Measurements from ENCODE around the gene AZI2. TPM values are rescaled to one million over a fixed set of nuclear protein-coding genes. Genes with fewer than 3 reads are reported as not detected.

AZI2 gene, protein sequence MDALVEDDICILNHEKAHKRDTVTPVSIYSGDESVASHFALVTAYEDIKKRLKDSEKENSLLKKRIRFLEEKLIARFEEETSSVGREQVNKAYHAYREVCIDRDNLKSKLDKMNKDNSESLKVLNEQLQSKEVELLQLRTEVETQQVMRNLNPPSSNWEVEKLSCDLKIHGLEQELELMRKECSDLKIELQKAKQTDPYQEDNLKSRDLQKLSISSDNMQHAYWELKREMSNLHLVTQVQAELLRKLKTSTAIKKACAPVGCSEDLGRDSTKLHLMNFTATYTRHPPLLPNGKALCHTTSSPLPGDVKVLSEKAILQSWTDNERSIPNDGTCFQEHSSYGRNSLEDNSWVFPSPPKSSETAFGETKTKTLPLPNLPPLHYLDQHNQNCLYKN
- polyA plus RNA-seq (2012; ENCODE audit: missing spikeins): 31.0 TPM

GRCh38 chr3:28348629-28349468, at the start of gene AZI2, which contains the start of gene ZCWPW2:
Gene AZI2, minus strand, starts transcription at chr3:28348824. Its CDS starts 8,207 bp downstream, at chr3:28340617.
Gene ZCWPW2, plus strand, starts transcription at chr3:28348721. Its CDS starts 64,348 bp downstream, at chr3:28413069.
- TF ChIP-seq POLR2AphosphoS5 (IDR thresholded peaks at IDR 0.05; ENCODE audit: low read depth, low read length) (peak; percentile 87), POLR2A (IDR thresholded peaks at IDR 0.05; ENCODE audit: low read depth, low read length) (peak; percentile 83), TAF1 (IDR thresholded peaks at IDR 0.05; ENCODE audit: borderline replicate concordance, low read depth, low read length) (peak; percentile 64)
- FAIRE-seq (peak; percentile 100), DNase-seq (ENCODE audit: insufficient read length) (peak; percentile 44)

DNA sequence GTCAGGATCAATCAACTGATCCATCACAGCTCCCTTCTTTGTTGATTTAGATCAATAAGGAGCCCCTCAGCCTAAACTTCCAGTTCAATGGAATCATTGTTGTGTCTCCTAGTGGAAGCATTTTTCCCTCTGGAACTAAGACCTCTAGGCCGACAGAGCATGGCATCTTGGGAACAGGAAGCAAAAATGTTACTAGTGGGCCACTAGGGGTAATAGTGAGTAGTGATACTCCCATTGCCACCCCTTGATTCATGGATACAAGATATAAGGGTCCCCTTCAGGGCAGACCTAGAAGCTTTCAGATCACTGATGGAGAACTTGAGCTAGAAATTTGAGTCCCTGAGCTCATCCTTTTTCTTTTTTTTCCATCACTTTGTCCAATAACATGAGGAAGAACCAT, 40.4 kb upstream of the AZI2 start:
- TF ChIP-seq POLR2AphosphoS5 (IDR thresholded peaks at IDR 0.05; ENCODE audit: low read depth, low read length) (no peak), TAF1 (IDR thresholded peaks at IDR 0.05; ENCODE audit: borderline replicate concordance, low read depth, low read length) (no peak), POLR2A (IDR thresholded peaks at IDR 0.05; ENCODE audit: low read depth, low read length) (no peak)
- FAIRE-seq: no peak
- DNase-seq (ENCODE audit: insufficient read length): no peak

GRCh38 chr3:28386049-28386448, 37.4 kb upstream of the AZI2 start:
- no peak for FAIRE-seq
- DNase-seq (ENCODE audit: insufficient read length): no peak
- TF ChIP-seq POLR2AphosphoS5 (IDR thresholded peaks at IDR 0.05; ENCODE audit: low read depth, low read length) (no peak), POLR2A (IDR thresholded peaks at IDR 0.05; ENCODE audit: low read depth, low read length) (no peak), TAF1 (IDR thresholded peaks at IDR 0.05; ENCODE audit: borderline replicate concordance, low read depth, low read length) (no peak)

- TF ChIP-seq TAF1 (IDR thresholded peaks at IDR 0.05; ENCODE audit: borderline replicate concordance, low read depth, low read length) (no peak), POLR2AphosphoS5 (IDR thresholded peaks at IDR 0.05; ENCODE audit: low read depth, low read length) (no peak), POLR2A (IDR thresholded peaks at IDR 0.05; ENCODE audit: low read depth, low read length) (no peak)
- FAIRE-seq (no peak), DNase-seq (ENCODE audit: insufficient read length) (no peak)
These were observed 27.8 kb upstream of the AZI2 start for GRCh38 chr3:28376424-28376823.

DNA sequence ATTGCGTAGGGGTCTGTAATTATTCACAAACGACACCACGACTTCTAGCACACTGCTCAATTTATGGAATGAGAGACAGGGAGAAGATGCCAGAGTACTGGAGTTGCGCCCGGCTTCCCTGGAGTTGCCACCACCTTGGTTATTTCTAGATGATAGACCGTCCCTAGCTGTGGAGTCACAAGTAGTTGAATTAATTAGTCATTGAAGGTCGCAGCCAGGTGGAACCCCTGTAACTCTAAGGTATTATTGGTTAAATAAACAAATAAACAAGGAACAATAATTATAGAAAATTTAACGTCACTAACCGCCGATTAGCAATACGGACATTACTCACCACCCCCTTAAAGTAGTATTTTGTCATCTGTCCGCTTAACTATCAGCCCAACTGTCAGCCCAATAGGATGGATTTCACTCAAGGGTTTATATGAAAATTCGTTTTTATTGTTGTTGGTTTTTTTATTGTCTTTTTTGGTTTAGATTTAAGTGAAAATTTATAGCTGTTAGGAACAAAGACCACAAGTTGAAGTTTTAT, 911 bp upstream of the AZI2 start:
- no peak for FAIRE-seq
- TF ChIP-seq POLR2AphosphoS5 (IDR thresholded peaks at IDR 0.05; ENCODE audit: low read depth, low read length) (no peak), TAF1 (IDR thresholded peaks at IDR 0.05; ENCODE audit: borderline replicate concordance, low read depth, low read length) (no peak), POLR2A (IDR thresholded peaks at IDR 0.05; ENCODE audit: low read depth, low read length) (no peak)
- no peak for DNase-seq (ENCODE audit: insufficient read length)

- FAIRE-seq: no peak
- no peak for DNase-seq (ENCODE audit: insufficient read length)
- TF ChIP-seq TAF1 (IDR thresholded peaks at IDR 0.05; ENCODE audit: borderline replicate concordance, low read depth, low read length) (no peak), POLR2A (IDR thresholded peaks at IDR 0.05; ENCODE audit: low read depth, low read length) (no peak)
These were observed 377 bp downstream of the AZI2 start for GRCh38 chr3:28348265-28348628.

DNA sequence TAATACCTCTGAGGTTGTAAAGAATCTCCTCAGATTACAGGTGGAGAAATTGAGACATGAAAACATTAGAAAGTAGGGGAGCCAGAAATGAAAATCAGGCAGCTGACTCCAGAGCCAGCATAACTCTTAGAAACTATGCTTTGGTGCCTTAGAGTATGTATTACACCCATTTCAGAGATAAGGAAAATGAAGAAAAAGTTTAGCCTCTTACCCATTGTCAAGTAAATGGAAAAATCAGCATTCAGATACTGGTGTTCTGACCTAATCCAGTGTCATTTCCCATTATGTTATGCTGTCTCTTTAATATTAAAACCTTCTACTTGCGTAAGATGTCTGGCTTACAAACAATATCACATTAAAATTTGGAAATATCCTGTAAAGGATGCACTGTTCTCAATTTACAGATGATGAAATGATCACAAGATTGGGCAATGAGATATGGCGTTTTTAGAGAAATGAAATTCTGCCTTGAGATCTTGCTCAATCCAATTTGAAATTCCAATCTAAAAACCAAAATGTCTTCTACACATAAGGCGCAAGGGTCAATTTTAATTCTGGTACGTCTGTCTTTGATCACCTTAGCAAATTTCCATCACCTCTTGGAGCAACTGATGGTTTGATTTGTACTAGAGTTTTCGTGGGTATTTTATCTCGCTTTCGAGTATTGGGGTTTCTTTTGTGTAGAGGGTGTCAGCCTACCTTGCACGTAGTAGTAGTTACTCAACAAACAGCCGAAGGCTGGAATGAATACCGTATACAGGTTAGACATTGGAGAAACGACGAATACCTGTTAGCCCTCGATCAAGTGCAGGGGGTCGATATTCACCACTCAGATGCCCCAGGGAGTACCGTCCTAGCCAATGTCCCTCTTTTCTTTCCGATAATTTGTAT, 1.0 kb downstream of the AZI2 start:
- DNase-seq (ENCODE audit: insufficient read length) (no peak), FAIRE-seq (peak; percentile 77)
- no peak for TF ChIP-seq POLR2AphosphoS5 (IDR thresholded peaks at IDR 0.05; ENCODE audit: low read depth, low read length)
- no peak for TF ChIP-seq POLR2A (IDR thresholded peaks at IDR 0.05; ENCODE audit: low read depth, low read length)
- no peak for TF ChIP-seq TAF1 (IDR thresholded peaks at IDR 0.05; ENCODE audit: borderline replicate concordance, low read depth, low read length)

- TF ChIP-seq POLR2AphosphoS5 (IDR thresholded peaks at IDR 0.05; ENCODE audit: low read depth, low read length) (no peak), POLR2A (IDR thresholded peaks at IDR 0.05; ENCODE audit: low read depth, low read length) (no peak), TAF1 (IDR thresholded peaks at IDR 0.05; ENCODE audit: borderline replicate concordance, low read depth, low read length) (no peak)
- DNase-seq (ENCODE audit: insufficient read length) (no peak), FAIRE-seq (no peak)
These were observed 2.9 kb downstream of the AZI2 start for GRCh38 chr3:28345690-28346089.

DNA sequence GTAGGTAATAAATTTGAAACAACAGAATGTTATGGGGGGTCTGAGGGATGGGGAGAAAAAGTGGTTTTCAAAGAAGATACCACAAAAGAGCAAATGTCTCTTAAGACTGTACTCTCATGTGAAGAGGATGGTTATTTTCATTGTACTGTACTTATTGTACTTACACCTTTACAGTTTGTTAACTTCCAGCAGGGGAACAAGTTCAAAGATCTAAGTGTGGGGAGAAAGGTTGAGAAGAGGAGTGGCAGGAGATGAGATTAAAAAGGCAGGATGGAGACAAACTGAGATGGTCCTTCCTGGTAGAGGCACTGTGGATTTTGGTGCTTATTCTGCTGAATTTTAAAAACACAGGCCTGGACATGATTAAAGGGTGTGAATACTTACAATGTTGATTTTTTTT, 5.5 kb downstream of the AZI2 start:
- FAIRE-seq (no peak), DNase-seq (ENCODE audit: insufficient read length) (no peak)
- TF ChIP-seq POLR2AphosphoS5 (IDR thresholded peaks at IDR 0.05; ENCODE audit: low read depth, low read length) (no peak), POLR2A (IDR thresholded peaks at IDR 0.05; ENCODE audit: low read depth, low read length) (no peak), TAF1 (IDR thresholded peaks at IDR 0.05; ENCODE audit: borderline replicate concordance, low read depth, low read length) (no peak)

- TF ChIP-seq POLR2A (IDR thresholded peaks at IDR 0.05; ENCODE audit: low read depth, low read length) (no peak), TAF1 (IDR thresholded peaks at IDR 0.05; ENCODE audit: borderline replicate concordance, low read depth, low read length) (no peak), POLR2AphosphoS5 (IDR thresholded peaks at IDR 0.05; ENCODE audit: low read depth, low read length) (no peak)
- FAIRE-seq (no peak), DNase-seq (ENCODE audit: insufficient read length) (no peak)
These were observed 11.4 kb downstream of the AZI2 start for GRCh38 chr3:28337230-28337629.
